NB4 (cell line): ENCODE measurements around the gene NRN1.
"Not testable (repeated sequence)": the region's sequence is repeated elsewhere in the genome, so short reads cannot be mapped to it uniquely, and the experiment has no call there.

Experiments used
- DNase-seq: peaks from one replicate; pipeline ENCODE4 v3.0.0; 2010; ENCODE audit warnings: low read depth
- H3K4me3 ChIP-seq: one replicate; pipeline ENCODE4 v1.5.1; 2011; ENCODE audit warnings: mild to moderate bottlenecking, low read depth, low read length, moderate library complexity
- MYC ChIP-seq: IDR thresholded peaks from 2 replicates; pipeline ENCODE4 v1.6.1; 2011; ENCODE audit warnings: low read depth, low read length
- POLR2A ChIP-seq: IDR thresholded peaks from 2 replicates; pipeline ENCODE4 v1.6.1; 2011; ENCODE audit warnings: mild to moderate bottlenecking; ENCODE audit not compliant: insufficient read length; ENCODE audit errors: extremely low read depth
- TF ChIP-seq, protein P1 (sequence below): IDR thresholded peaks from 2 replicates; pipeline ENCODE4 v1.6.1; 2011; ENCODE audit warnings: low read depth, low read length
- TF ChIP-seq, protein P2 (sequence below): IDR thresholded peaks from one replicate; pipeline ENCODE4 v1.5.1; 2012; ENCODE audit warnings: low read depth, low read length

Gene NRN1

DNA sequence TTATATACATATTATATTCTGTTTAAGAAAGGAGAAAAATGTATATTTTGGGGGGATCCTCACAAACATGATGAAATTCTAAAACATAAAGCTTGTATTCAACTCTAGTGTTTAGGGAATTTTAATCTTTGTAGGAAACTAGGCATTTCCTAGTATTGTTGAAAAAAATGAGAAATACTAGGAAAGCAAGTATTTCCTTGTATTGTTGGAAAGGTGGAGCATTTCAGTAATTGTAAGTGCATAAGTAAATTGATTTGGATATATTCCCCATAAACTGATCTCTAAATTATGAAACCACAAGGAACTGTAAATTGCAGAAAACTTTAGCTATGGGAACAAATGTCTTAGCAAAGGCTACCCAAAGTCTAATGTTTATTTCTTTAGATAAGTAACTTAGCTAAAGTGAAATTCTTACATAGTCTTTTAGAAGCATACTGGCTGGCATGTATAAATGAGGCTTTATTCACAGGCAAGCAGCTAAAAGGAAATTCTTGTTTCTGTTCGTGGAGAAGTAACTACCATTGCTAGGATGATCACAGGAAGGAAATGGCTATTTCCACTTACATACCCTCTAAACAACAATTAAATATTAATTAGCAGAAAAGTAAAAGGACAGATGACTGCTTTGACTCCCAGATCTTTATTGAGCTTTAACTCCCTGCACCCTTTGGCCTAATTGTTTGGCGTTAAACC is 19.9 kb upstream of the NRN1 start:
- no peak overlapping the region for H3K4me3 ChIP-seq
- TF ChIP-seq, protein P1, sequence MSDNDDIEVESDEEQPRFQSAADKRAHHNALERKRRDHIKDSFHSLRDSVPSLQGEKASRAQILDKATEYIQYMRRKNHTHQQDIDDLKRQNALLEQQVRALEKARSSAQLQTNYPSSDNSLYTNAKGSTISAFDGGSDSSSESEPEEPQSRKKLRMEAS, result no peak
- no peak for TF ChIP-seq POLR2A
- TF ChIP-seq, protein P2, sequence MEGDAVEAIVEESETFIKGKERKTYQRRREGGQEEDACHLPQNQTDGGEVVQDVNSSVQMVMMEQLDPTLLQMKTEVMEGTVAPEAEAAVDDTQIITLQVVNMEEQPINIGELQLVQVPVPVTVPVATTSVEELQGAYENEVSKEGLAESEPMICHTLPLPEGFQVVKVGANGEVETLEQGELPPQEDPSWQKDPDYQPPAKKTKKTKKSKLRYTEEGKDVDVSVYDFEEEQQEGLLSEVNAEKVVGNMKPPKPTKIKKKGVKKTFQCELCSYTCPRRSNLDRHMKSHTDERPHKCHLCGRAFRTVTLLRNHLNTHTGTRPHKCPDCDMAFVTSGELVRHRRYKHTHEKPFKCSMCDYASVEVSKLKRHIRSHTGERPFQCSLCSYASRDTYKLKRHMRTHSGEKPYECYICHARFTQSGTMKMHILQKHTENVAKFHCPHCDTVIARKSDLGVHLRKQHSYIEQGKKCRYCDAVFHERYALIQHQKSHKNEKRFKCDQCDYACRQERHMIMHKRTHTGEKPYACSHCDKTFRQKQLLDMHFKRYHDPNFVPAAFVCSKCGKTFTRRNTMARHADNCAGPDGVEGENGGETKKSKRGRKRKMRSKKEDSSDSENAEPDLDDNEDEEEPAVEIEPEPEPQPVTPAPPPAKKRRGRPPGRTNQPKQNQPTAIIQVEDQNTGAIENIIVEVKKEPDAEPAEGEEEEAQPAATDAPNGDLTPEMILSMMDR, result no peak
- TF ChIP-seq MYC, result no peak
- DNase-seq, result no peak

DNA sequence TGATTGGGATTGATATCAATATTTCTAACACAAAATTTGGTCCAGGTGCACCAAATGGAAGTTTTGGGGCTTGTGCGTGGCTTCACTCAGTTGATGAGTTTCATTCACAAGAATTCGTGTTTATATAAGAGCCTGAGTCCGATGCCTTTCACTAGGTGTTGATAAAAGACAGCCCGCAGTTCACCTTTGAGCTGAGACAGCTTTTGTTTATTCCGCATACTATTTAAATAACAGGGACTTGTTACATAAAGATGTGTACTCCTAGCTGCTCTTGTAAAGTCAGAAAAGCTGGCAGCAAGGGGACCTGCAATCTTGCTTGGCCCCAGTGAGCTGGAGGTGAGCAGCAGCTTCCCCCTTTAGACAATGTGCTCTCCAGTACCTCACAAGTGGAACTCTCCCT is 19.0 kb upstream of the NRN1 start:
- no peak for DNase-seq
- TF ChIP-seq POLR2A (no peak), MYC (no peak)
- TF ChIP-seq, protein P2, result no peak
- TF ChIP-seq, protein P1, result no peak
- no peak overlapping the region for H3K4me3 ChIP-seq

DNA sequence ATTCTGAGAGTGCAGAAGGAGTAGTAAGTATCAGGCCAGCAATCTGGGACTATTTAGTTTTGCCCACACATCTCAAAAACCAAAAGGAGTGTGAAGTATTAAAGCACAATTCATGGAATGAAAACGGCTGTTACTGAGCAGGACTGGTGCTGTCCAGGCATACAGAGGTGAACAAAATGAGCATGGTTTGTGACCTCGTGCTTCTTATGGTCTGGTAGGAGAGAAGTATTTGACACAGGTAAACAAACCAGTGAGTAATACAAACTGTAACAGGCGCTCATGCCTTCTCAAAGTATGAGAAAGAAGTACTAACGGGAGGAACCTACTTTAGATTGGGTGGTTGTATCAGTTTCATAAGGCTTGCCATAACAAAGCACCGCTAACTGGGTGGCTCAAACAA is 17.5 kb upstream of the NRN1 start:
- DNase-seq, result no peak
- TF ChIP-seq, protein P1, result no peak
- TF ChIP-seq, protein P2, result no peak
- TF ChIP-seq MYC, result no peak
- no peak overlapping the region for H3K4me3 ChIP-seq

DNA sequence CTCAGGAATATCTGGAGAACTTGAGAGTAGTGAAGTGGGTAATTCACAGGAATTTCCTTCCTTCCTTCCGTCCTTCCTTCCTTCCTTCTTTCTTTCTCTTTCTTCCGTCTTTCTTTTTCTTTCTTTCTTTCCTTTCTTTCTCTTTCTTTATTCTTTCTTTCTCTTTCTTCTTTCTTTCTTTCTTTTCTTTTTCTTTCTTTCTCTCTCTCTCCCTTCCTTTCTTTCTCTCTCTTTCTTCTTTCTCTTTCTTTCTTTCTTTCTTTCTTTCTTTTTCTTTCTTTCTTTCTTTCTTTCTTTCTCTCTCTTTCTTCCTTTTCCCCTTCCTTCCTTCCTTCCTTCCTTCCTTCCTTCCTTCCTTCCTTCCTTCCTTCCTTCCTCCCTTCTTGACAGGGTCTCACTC is 16.1 kb upstream of the NRN1 start:
- not testable (repeated sequence) for DNase-seq, H3K4me3 ChIP-seq

- TF ChIP-seq, protein P2, result no peak
- peak overlapping the region; percentile 62 for H3K4me3 ChIP-seq
- peak; percentile 88 for DNase-seq
Observed at GRCh38 chr6:6008648-6009421, 2.1 kb upstream of the NRN1 start.

- no peak for DNase-seq
- H3K4me3 ChIP-seq, result peak overlapping the region; percentile 62
- TF ChIP-seq POLR2A (peak; percentile 30), MYC (no peak)
Observed at GRCh38 chr6:6008089-6008647, 1.4 kb upstream of the NRN1 start.

DNA sequence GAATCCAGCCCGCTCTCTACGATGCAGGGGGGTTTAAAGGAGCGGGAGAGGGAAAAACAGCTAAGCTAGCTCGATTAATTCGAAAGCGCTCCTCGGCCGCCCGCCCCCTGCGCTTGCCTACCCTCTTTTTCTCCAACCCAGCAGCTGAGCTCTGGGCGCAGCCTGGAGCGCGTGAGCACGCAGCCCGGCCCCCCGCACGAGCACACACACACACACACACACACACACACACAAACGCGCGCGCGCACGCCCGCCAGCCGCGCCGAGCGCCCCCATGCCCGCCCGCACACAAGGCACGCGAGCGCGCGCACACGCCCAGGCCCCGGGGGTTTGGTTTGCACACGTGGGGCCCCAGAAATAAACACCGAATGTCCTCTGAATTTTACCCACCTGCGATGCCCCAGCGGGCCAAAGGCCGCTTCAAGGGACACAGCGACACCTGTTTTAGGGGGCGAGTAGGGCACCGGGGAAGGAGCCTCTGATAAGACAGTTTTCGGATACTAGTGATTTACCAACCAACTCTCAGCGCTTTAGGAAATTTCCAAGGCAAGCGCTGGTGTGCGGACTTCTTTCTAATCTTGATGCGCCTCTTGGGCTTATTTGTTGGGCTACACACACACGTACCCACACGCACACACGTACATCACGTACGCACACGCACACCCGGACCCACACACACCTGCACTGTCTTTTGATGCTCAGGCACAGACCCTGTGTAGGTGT is 802 bp upstream of the NRN1 start:
- TF ChIP-seq, protein P1, result peak; percentile 49; the same call in 1 of the 2 replicates
- TF ChIP-seq POLR2A (no peak), MYC (0 out of 2 replicates have a peak, but pooled peaks have one; percentile 15)
- TF ChIP-seq, protein P2, result peak; percentile 8
- peak; percentile 65 for DNase-seq
- peak overlapping the region; percentile 62 for H3K4me3 ChIP-seq
